ENCODE results near the gene DHX15. TPM values are rescaled to one million over a fixed set of nuclear protein-coding genes. Genes with fewer than 3 reads are reported as not detected.

Gene DHX15
- total RNA-seq, 1 donor from 2014 or later = 154 TPM

DNA sequence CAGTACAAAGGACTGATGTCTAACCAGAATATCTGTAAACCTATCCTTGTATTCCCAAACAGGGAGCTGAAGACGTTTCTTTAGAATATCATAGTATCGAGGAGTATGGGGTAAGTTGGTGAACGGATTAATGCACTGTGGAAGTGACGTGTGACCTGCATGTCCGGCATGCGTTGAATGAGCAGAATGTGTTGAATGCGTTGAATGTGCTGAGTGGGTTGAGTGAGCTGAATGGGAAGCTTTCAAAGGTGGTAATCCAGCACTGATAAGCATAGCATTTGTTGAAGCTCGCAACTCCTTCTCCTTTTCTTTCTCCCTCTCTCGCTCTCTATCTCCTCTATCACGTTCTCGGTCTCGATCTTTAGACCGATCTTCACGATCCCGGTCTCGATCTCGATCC, 8.1 kb downstream of the DHX15 start:
- peaks cover 32% of the 10 kb centered on the region for H3K36me3 Mint-ChIP-seq (ENCODE audit: low read depth, unreplicated experiment)
- TF ChIP-seq, protein P1, sequence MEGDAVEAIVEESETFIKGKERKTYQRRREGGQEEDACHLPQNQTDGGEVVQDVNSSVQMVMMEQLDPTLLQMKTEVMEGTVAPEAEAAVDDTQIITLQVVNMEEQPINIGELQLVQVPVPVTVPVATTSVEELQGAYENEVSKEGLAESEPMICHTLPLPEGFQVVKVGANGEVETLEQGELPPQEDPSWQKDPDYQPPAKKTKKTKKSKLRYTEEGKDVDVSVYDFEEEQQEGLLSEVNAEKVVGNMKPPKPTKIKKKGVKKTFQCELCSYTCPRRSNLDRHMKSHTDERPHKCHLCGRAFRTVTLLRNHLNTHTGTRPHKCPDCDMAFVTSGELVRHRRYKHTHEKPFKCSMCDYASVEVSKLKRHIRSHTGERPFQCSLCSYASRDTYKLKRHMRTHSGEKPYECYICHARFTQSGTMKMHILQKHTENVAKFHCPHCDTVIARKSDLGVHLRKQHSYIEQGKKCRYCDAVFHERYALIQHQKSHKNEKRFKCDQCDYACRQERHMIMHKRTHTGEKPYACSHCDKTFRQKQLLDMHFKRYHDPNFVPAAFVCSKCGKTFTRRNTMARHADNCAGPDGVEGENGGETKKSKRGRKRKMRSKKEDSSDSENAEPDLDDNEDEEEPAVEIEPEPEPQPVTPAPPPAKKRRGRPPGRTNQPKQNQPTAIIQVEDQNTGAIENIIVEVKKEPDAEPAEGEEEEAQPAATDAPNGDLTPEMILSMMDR (IDR thresholded peaks at IDR 0.05; ENCODE audit: unreplicated experiment) = no peak
- H3K27ac Mint-ChIP-seq (ENCODE audit: unreplicated experiment) = no peak overlapping the region
- no peaks in the 10 kb centered on the region for H3K27me3 Mint-ChIP-seq (ENCODE audit: unreplicated experiment)
- no peak overlapping the region for H3K4me3 Mint-ChIP-seq (ENCODE audit: unreplicated experiment)
- DNase-seq (ENCODE audit: low spot score) = no peak
- H3K9me3 Mint-ChIP-seq (ENCODE audit: unreplicated experiment) = no peaks in the 10 kb centered on the region
- peaks cover 13% of the 10 kb centered on the region for H3K4me1 Mint-ChIP-seq (ENCODE audit: unreplicated experiment)

DNA sequence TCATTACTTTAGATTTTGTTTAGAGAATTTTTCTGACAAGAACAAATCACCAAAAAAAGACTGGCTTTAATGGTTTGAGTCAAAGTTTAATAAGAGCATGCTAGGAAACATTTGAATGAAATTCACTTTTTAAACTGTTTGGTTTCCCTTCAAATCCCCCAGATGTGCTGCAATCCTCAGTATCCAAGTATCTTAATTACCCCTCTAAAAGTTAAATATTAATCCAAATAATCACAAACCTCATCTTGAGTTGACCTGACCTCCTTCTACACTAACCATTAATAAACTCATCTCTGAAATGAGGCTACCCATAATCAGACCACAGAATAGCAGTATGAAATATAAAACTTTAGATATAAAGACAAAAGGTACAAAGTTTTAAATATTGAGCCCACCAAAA, 10.1 kb downstream of the DHX15 start:
- no peaks in the 10 kb centered on the region for H3K9me3 Mint-ChIP-seq (ENCODE audit: unreplicated experiment)
- peaks cover 11% of the 10 kb centered on the region for H3K4me1 Mint-ChIP-seq (ENCODE audit: unreplicated experiment)
- H3K4me3 Mint-ChIP-seq (ENCODE audit: unreplicated experiment) = peak overlapping the region; percentile 19
- H3K27me3 Mint-ChIP-seq (ENCODE audit: unreplicated experiment) = no peaks in the 10 kb centered on the region
- DNase-seq (ENCODE audit: low spot score) = no peak
- TF ChIP-seq, protein P1 (IDR thresholded peaks at IDR 0.05; ENCODE audit: unreplicated experiment) = no peak
- H3K36me3 Mint-ChIP-seq (ENCODE audit: low read depth, unreplicated experiment) = peaks cover 32% of the 10 kb centered on the region
- H3K27ac Mint-ChIP-seq (ENCODE audit: unreplicated experiment) = no peak overlapping the region

DNA sequence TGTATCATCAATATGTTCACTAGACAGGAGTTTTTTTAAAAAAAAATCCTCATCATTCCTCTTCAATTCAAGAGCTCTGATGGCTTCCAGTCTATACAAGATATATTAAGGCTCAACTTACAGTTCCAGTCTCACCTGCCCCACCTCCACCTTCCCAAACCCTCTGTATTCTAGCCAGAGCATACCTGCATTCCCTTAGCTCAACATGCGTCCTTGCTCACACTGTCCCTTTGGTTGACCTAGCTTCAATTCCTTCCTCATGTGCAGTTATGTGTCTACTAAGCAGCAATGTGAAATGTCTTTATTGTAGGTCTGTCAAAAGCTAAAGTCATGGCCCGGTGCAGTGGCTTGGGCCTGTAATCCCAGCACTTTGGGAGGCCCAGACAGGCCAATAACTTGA, 10.8 kb downstream of the DHX15 start:
- H3K4me1 Mint-ChIP-seq (ENCODE audit: unreplicated experiment) = peaks cover 6% of the 10 kb centered on the region
- H3K27me3 Mint-ChIP-seq (ENCODE audit: unreplicated experiment) = no peaks in the 10 kb centered on the region
- H3K9me3 Mint-ChIP-seq (ENCODE audit: unreplicated experiment) = no peaks in the 10 kb centered on the region
- no peak overlapping the region for H3K4me3 Mint-ChIP-seq (ENCODE audit: unreplicated experiment)
- TF ChIP-seq, protein P1 (IDR thresholded peaks at IDR 0.05; ENCODE audit: unreplicated experiment) = no peak
- H3K27ac Mint-ChIP-seq (ENCODE audit: unreplicated experiment) = no peak overlapping the region
- H3K36me3 Mint-ChIP-seq (ENCODE audit: low read depth, unreplicated experiment) = peaks cover 30% of the 10 kb centered on the region
- DNase-seq (ENCODE audit: low spot score) = no peak

DNA sequence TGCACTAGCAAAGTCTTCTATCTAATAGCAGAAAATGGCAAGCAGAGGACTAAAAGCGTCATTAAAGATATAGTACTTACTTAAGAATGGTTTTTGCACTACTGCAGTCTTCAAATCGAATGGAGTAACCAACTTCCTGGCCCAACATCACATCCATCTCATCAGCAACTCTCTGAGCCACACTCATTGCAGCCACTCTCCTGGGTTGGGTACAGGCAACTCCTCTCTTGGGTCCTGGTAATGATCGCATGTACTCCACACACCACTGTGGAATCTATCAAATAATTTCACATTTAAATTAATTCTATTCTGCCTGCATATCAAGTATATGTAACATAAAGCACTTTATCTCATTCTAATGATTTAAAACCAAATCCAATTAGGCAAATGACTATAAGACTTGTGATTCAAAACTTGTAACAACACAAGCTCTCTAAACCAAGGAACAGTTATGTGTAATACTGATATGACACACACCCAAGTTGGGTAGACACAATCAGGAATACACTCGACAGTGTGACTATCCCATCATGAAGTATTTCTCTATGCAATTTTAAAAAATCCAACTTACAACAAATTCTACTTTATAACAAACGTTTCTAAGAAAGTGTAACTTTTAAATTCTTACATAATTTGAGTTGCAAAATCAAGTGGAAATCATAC, 13.6 kb downstream of the DHX15 start:
- no peak overlapping the region for H3K4me3 Mint-ChIP-seq (ENCODE audit: unreplicated experiment)
- peaks cover 2% of the 10 kb centered on the region for H3K4me1 Mint-ChIP-seq (ENCODE audit: unreplicated experiment)
- H3K9me3 Mint-ChIP-seq (ENCODE audit: unreplicated experiment) = no peaks in the 10 kb centered on the region
- no peak for DNase-seq (ENCODE audit: low spot score)
- TF ChIP-seq, protein P1 (IDR thresholded peaks at IDR 0.05; ENCODE audit: unreplicated experiment) = no peak
- peaks cover 5% of the 10 kb centered on the region for H3K27me3 Mint-ChIP-seq (ENCODE audit: unreplicated experiment)
- H3K27ac Mint-ChIP-seq (ENCODE audit: unreplicated experiment) = no peak overlapping the region
- peaks cover 23% of the 10 kb centered on the region for H3K36me3 Mint-ChIP-seq (ENCODE audit: low read depth, unreplicated experiment)

DNA sequence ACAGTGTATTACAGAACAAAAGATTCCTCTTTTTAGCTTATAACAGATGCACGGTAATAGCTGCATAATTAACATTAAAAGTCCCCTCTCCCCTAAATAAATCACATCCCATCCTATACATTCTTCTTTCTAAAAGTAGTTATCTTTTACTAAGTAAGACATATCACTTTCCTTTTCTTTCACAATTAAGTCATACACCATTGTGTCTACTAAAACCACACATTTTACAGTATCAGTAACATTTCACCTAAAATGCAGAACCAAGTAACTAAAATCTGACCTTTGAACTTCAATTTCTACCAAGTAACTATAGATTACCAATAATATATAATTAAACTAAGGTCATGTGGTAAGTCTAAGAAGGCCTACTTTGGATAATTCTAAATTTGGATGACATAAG, 14.2 kb downstream of the DHX15 start:
- TF ChIP-seq, protein P1 (IDR thresholded peaks at IDR 0.05; ENCODE audit: unreplicated experiment) = no peak
- no peak for DNase-seq (ENCODE audit: low spot score)

More for the DNA sequence above, 14.2 kb downstream of the DHX15 start:
- Mint-ChIP-seq H3K4me3 (ENCODE audit: unreplicated experiment) (peak overlapping the region; percentile 16), H3K27ac (ENCODE audit: unreplicated experiment) (peak overlapping the region; percentile 33), H3K4me1 (ENCODE audit: unreplicated experiment) (peaks cover 2% of the 10 kb centered on the region), H3K27me3 (ENCODE audit: unreplicated experiment) (peaks cover 5% of the 10 kb centered on the region), H3K9me3 (ENCODE audit: unreplicated experiment) (no peaks in the 10 kb centered on the region), H3K36me3 (ENCODE audit: low read depth, unreplicated experiment) (peaks cover 23% of the 10 kb centered on the region)
